Stimulated activated CD4-positive, alpha-beta T cell treated with anti-CD3 and anti-CD28 coated beads, Interleukin-12 subunit alpha, Interleukin-12 subunit beta, amount 100 ng/mL, for 48 hours (primary cell): Measurements from ENCODE around the gene KRTAP10-12.
"Not testable (repeated sequence)": the region's sequence is repeated elsewhere in the genome, so short reads cannot be mapped to it uniquely, and the experiment has no call there.

ENCODE experiments used
- DNase-seq, 3 donors: peaks; one replicate each; pipeline ENCODE4 v3.0.0-alpha.2; 2020; ENCODE audit warnings: low read depth in 2 of 3, low spot score in 1 of 3

The KRTAP10-12 gene, protein sequence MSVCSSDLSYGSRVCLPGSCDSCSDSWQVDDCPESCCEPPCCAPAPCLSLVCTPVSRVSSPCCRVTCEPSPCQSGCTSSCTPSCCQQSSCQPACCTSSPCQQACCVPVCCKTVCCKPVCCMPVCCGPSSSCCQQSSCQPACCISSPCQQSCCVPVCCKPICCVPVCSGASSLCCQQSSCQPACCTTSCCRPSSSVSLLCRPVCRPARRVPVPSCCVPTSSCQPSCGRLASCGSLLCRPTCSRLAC

DNA sequence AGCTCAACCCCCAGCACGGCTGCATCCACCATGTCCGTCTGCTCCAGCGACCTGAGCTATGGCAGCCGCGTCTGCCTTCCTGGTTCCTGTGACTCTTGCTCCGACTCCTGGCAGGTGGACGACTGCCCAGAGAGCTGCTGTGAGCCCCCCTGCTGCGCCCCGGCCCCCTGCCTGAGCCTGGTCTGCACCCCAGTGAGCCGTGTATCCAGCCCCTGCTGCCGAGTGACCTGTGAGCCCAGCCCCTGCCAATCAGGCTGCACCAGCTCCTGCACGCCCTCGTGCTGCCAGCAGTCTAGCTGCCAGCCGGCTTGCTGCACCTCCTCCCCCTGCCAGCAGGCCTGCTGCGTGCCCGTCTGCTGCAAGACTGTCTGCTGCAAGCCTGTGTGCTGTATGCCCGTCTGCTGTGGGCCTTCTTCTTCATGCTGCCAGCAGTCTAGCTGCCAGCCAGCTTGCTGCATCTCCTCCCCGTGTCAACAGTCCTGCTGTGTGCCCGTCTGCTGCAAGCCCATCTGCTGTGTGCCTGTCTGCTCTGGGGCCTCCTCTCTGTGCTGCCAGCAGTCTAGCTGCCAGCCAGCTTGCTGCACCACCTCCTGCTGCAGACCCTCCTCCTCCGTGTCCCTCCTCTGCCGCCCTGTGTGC, at the start of gene KRTAP10-12:
Gene KRTAP10-12 (plus strand): TSS at position 1 of the 639 bp plus-strand sequence. CDS start 30 bp downstream, at position 31.
- DNase-seq = not testable (repeated sequence)

DNA sequence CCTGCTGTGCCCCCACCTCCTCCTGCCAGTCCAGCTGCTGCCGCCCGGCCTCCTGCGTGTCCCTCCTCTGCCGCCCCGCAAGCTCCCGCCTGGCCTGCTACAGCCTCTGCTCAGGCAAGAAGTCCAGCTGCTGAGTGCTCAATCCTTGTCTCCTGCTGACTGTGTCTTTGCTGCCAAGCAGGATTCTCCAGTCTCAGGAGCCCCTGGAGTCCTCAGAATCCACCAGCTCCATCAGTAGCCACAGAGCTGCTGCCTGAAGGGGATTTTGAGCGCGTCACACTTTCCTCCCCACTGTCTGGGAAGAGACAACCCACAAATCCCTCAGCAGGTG, 49.8 kb upstream of the KRTAP10-12 start:
- no peak for DNase-seq

DNA sequence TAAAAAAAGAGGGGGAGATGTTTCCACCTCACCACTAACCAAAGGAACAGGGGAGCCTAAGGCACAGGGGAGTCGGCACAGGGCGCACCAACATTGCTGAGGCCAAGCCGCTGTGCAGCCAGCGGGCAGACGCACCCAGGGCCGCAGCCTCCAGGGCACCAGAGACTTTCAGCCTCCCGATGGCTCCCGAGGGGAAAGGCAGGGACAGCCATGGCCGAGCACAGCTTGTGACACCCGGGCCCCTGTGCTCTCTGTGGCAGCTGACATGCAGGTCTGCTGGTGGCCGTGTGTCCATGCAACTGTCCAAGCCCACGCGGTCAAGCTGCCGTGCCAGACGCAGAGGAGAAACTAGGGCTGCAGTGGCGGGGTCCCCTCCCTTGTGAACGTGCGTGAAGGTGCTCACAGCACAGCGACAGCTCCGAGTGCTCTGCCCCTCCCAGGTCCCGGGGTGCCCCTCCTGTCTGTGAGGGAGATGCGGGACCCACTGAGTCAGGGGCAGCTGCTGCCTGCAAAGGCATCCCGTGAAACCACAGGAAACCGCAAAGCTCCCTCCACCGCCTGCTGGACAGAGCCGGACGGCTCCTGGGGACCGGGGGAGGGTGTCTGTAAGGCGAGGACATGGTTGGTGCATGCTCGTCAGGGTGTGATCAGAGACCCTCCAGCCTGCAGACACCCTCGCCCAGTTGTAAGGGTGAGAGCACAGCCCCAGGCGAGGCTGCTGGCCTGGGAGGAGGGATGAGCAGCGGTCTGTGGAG, 48.2 kb upstream of the KRTAP10-12 start:
- DNase-seq = no peak

DNA sequence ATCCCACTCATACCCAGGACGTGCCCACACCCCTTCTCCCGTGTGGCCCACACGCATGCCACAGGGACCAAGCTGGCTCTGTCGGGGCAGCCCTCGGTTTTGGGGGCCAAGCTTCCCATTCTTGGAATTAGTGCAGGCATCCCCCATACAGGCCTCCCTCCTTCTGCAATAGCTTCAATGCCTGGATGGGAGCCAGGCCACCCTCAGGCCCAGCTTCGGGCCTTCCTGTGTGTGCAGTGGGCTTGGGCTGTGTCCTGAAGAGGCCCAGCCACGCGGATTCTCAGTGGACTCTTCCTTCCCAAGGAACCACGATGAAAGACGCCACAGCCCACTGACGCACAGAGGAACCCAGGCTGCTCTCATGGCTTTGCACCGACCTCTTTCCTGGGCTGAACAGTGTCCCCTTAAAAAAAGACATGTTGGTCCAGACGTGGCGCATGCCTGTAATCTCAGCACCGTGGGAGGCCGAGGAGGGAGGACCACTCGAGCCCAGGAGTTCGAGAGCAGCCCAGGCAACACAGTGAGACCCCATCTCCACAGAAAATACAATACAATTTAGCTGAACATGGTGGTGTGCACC, 47.4 kb upstream of the KRTAP10-12 start:
- DNase-seq = no peak

DNA sequence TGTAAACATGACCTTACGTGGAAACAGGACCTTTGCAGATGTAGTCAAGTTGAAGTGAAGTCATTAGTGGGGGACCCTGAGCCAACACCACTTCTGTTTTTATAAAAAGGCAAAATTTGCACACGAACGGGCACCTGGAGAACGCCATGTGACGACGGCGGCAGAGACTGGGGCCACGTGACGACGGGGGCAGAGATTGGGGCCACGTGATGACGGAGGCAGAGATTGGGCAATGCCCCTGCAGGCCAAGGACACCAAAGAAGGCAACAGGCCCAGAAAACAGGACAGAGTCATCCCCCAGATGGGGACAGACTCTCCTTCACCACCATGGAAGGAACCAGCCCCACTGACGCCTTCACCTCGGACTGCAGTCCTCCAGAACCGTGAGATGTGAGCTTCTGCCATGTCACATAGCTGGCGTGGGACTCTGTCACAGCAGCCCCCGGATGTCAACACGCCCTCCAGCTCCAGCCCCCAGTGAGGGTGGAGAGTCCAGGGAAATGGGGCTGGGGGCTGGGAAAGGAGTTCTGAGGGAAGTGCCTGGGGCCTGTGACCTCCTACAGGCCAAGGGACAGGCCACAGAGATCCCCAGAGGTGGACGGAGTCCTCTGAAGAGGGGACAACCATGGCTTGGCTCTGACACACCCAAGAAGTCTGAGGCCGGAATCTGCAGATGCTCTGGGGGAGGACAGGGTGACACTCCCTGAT, 46.6 kb upstream of the KRTAP10-12 start:
- DNase-seq = no peak

DNA sequence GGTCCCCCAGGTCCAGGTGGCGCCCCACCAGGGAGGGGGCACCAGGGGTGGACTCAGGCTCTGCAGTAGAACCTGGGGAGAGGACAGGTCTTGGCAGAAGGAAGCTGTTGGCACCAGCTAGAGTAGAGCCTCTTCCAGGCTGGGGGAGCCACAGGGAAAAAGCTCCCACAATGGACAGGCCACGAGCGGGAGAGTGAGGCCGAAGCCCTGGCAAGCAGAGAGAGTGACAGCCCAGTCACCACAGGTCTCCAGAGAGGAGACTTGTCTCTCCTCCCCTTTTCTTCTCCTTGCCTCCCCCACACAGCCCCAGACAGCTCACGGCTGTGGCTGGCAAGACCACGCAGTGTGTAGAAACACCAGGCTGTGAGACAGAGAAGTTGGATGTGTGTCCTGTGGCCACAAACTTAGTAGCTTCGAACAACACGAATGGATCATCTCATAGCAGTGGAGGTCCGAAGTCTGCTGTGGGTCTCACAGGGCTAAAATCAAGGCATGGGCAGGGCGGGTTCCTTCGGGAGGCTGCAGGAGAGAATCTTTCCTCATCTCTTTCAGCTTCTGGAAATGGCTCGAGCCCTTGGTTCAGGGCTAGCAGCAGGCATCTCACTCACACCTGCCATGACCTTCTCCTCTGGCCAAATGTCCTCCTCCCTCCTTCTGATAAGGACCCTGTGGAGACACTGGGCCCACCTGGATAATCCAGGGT, 45.8 kb upstream of the KRTAP10-12 start:
- no peak for DNase-seq

GRCh38 chr21:44653123-44653522, 43.8 kb upstream of the KRTAP10-12 start:
- DNase-seq = no peak

GRCh38 chr21:44653656-44654575, 43.1 kb upstream of the KRTAP10-12 start:
- no peak for DNase-seq

DNA sequence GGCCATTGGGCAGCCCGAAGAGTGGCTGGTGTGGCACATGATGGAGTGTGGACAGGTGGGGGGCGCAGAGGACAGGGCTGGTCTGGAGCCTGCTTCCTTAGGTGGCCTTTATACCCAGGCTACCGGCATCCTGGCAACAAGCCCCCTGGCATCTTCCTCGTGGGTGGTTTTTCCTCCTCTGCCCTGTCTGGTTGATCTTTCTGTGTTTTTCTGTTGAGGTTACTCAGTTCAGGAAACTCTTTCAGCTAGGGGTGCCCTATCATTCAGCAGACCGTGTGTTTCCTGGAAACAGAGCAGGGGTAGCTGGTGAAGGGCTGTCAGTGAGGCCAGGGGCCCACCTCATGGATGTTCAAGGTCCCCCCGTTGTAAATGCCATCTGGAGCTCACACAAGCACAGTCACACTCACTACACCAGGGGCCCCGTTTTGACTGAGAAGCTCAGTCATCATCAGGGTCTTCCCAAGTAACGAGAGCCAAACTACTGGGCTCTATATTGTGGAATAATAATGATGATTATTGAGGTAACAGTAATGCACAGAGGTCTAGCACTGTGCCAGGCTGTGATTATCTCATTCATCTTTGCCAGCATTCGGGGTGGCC, 42.3 kb upstream of the KRTAP10-12 start, which contains the start of gene KRTAP12-4:
Gene KRTAP12-4 (minus strand): TSS at position 84 of the 600 bp plus-strand sequence. CDS start 45 bp downstream, at position 39.
- no peak for DNase-seq

GRCh38 chr21:44656868-44657267, 40.1 kb upstream of the KRTAP10-12 start:
- DNase-seq = no peak

- no peak for DNase-seq
Measured at GRCh38 chr21:44657635-44658540, 39.1 kb upstream of the KRTAP10-12 start, which contains the start of gene KRTAP12-3. KRTAP12-3 (plus strand) TSS chr21:44657932; CDS start chr21:44657980, 48 bp downstream.

DNA sequence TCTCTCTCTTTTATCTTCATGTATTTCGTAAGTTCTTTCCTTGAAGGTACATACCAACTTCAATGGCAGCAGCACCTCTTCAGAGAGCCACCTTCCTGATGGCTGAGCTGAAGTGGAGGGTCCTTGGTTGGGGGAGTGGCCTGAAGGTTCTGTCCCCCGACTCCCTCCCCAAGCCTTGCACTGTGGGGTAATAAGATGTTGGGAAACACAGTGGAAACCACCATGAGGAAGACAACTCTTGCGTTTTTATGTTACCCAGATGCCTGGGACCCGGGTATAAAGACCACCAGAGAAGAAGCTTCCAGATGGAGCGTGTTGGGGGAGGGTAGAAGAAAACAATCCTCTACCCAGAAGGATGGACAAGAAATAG, 38.4 kb upstream of the KRTAP10-12 start:
- DNase-seq = no peak

DNA sequence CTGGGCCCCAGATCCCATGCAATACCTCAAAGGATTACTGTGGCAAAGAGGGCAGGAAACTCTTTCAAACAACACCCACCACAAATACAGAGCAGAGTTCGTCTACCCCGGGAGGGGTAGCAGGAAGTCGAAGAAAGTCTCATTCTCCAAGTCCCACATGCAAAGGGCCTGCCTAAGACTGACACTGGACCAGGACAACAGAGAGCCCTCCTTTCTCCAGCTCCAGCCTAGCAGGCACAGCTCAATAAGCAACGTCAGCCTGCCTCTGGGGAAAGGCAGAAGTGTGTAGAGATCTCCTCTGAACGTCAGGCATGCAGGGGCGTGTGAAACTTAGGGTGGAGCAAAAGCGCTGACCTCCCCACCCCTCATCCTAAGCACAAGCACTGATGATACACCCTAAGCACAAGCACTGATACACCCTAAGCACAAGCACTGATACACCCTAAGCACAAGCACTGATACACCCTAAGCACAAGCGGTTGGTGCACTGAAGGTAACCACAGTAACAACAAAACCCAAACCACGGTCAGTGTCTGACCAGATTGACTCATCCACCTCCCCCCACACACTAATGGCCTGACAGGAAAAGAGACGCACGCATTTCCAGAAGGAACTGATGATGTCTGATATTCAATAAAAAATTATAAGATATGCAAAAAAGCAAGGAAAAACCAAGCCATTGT, 37.9 kb upstream of the KRTAP10-12 start:
- DNase-seq = no peak

DNA sequence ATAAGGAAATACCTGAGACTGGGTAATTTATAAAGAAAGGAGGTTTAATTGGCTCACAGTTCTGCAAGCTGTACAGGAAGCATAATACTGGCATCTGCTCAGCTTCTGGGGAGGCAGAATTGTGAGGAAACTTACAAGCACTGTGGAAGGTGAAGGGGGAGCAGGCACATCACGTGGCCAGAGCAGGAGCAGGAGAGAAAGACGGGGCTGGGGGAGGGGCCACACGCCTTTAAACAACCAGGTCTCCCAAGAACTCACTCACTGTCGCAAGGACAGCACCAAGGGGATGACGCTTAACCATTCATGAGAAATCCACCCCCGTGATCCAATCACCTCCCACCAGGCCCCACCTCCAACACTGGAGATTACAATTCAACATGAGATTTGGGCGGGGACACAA, 35.4 kb upstream of the KRTAP10-12 start:
- DNase-seq = not testable (repeated sequence)

DNA sequence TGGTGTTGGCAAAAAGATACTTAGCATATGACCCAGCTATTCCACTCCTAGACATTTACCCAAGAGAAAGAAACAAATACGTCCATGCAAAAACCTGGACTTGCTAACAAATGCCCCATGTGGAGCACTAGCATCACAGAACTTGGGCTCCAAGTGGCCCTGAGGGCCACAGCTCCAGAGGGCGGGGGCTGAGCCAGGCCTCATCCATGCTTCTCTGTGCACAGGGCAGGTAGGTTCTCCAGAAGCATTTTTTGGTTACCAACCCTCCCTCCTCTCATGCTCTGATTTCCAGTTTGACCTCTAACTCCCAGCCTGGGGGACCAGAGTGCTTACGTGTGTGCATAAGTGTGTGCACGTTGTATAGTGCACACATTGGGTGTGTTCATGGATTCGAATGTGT, 32.3 kb upstream of the KRTAP10-12 start:
- no peak for DNase-seq

DNA sequence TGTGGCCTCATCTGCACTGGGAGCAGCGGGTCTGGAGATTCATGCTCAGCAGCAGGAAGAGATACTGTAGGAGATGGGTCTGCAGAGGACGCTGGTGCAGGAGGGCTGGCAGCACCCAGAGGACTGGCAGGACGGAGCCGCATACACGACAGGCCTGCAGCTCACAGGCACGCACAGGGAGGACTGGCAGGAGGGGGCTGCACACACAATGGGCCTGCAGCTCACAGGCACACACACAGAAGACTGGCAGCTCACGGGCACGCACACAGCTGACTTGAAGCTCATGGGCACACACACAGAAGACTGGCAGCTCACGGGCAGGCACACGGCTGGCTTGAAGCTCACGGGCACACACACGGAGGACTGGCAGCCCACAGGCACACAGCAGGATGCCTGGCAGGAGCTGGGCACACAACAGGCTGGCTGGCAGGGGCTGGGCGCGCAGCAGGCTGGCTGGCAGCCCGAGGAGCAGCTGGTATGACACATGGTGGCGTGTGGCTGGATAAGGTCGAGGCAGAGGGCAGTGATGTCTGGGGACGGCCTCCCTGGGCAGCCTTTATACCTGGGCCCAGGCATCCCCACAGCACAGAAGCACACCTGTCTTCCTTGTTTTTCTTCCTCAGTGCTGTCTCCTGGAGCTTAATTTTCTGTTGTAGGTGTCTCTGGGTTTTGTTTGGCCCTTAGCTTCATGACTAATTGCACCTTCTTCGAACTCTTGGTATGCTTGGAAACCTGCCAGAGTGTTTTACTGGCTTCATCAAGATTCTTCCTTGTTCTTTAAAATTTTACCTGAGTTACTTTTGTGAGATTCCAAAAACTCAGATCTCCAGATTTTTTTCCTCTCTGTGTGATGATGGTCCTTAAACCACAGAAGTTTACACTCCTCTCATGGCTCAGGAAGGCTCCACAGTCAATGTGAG, 30.3 kb upstream of the KRTAP10-12 start, which contains the start of gene KRTAP12-2:
Gene KRTAP12-2 (minus strand): TSS at position 527 of the 920 bp plus-strand sequence. CDS start 41 bp downstream, at position 486.
- no peak for DNase-seq
